H1 (cell line): ENCODE data around the gene TCEANC2. TPM values are rescaled to one million over a fixed set of nuclear protein-coding genes. Genes with fewer than 3 reads are reported as not detected.

Source experiments
- SP4 ChIP-seq: IDR thresholded peaks from 2 replicates; pipeline ENCODE4 v1.6.1; 2012; ENCODE audit warnings: low read length, inconsistent platforms
- SRF ChIP-seq: IDR thresholded peaks from 2 replicates; pipeline ENCODE4 v1.6.1; 2011; ENCODE audit warnings: mild to moderate bottlenecking, low read depth, low read length, moderate library complexity
- polyA plus RNA-seq, 7 experiments: library from polyadenylated mRNA; depleted of rRNA in 3 of 7; stranded (reverse) in 5 of 7; unstranded in 2 of 7; fragments of >200 nt in 5 of 7; fragments of 200-250 nt in 2 of 7; gene quantifications; 1 replicate in 5 of 7; 2 replicates in 1 of 7; 4 replicates in 1 of 7; pipeline versions ENCODE4 v1.2.1 to v1.2.3, GENCODE V29; 2011 to 2013; ENCODE audit warnings: missing spikeins in 2 of 7, mixed read lengths in 2 of 7
- total RNA-seq: library from RNA; stranded (reverse); fragmentation: NEBNext Ultra II Directional; extraction: Animal tissue kit (Norgen Biotek cat#: 25700); gene quantifications from 2 replicates; pipeline ENCODE4 v1.2.1, GENCODE V29; 2021

The TCEANC2 gene
- total and polyA plus RNA-seq, 2 of the 8 experiments (the other 6 are each of a cell fraction or from before 2014, with no cell fraction given): 4.2 to 8.2 TPM

DNA sequence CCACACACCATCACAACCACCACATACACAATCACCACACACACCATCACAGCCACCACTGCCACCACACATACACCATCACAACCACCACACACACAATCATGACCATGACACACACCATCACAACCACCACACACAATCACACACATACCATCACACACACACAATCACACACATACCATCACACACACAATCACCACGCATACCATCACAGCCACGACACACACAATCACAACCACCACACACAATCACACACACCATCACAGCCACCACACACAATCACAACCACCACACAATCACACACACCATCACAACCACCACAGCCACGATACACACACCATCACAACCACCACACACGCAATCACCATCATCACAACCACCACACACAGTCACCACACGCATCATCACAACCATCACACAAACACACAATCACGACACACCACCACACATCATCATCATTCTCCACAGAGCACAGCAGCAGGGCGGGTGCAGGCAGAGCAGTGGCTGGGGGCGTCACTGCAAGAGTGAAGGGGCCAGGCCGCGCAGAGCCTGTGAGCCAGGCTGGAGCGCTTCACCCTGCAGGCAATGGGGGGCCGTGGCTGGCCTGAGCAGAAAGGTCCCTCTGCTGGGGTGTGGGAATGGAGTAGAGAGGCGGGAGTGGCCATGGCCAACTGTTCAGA is 66.8 kb downstream of the TCEANC2 start (continued):
- TF ChIP-seq SRF (no peak), SP4 (no peak)
